ENCODE measurements around the gene DGCR8. TPM values are rescaled to one million over a fixed set of nuclear protein-coding genes. Genes with fewer than 3 reads are reported as not detected.

DGCR8 gene
- 10 to 100 TPM; 25.1 to 62.7 (median 36.1) TPM for total RNA-seq
- 10 to 100 TPM in 2 of 3 donors, 1 to 10 TPM in 1; 7.8 to 17.1 (median 14.3) TPM for polyA plus RNA-seq
- long read RNA-seq, donor 1, full-length matches to known transcripts, result 1 of 1 reads
- long read RNA-seq, donor 1, partial matches to known transcripts, result 0 of 1 reads
- long read RNA-seq, donor 1, other reads (novel, unspliced or antisense), result 0 of 1 reads
- long read RNA-seq, donor 2, partial matches to known transcripts, result 0 of 1 reads
- long read RNA-seq, donor 2, other reads (novel, unspliced or antisense), result 0 of 1 reads

DNA sequence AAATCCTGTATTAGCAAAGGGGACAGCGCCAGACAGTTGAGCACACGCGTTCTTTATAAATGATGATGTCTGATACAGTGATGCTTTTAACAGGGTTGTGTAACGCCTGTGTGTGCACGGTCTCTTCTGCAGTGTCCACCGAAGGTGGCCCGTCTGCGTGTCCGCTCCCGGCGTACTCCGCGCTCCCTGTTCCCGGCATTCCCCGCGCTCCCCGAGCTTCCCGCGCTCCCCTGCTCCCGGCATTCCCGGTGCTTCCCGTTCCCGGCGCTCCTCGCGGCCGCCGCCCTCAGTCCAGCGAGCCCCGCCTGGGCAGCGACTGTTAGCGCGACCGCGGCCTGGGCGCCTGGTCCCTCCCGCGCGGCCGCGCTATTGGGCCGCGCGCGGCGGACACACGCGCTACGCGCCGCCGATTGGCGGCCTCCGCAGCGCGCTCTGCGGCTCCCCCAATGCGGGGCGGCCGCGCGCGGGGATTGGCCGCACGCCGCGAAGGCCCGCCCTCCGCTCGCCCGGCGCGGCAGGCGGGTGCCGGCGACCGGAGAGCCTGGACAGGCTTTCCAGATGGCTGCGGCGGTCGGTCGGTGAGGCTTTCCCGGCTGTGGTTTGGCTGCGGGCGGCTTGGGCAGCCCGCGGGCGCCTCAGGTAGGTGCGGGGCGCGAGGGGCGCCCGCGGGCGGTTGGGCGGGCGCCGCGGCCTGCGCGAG is at the start of gene DGCR8:
Gene DGCR8 (plus strand): TSS at position 497 of the 700 bp plus-strand sequence. CDS start 5,723 bp downstream, outside the sequence.
- Histone ChIP-seq H3K36me3 (no peaks in the 10 kb centered on the region), H3K4me3 (peak within 1 kb of the TSS; percentile 67 to 94 (median 81)), H3K27me3 (replicated peaks in 1 of 7) (no peaks in the 10 kb centered on the region), H3K27ac (peak within 1 kb of the TSS; percentile 70 to 91 (median 88)), H3K4me1 (peaks cover 18 to 57% (median 50%) of the 10 kb centered on the region in 6 donors), H3K9me3 (no peaks in the 10 kb centered on the region)
- intact Hi-C loops (cut with DNase I; ENCODE audit: low total_unique reads), result no loop called here
- WGBS, 5 donors, result 0 to 1% (median 0%) methylated on average over 9 to 100 of the region's 100 CpGs
- peak; percentile 95 for DNase-seq
- TF ChIP-seq, protein P1, sequence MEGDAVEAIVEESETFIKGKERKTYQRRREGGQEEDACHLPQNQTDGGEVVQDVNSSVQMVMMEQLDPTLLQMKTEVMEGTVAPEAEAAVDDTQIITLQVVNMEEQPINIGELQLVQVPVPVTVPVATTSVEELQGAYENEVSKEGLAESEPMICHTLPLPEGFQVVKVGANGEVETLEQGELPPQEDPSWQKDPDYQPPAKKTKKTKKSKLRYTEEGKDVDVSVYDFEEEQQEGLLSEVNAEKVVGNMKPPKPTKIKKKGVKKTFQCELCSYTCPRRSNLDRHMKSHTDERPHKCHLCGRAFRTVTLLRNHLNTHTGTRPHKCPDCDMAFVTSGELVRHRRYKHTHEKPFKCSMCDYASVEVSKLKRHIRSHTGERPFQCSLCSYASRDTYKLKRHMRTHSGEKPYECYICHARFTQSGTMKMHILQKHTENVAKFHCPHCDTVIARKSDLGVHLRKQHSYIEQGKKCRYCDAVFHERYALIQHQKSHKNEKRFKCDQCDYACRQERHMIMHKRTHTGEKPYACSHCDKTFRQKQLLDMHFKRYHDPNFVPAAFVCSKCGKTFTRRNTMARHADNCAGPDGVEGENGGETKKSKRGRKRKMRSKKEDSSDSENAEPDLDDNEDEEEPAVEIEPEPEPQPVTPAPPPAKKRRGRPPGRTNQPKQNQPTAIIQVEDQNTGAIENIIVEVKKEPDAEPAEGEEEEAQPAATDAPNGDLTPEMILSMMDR (IDR thresholded peaks at IDR 0.05 in 8 of 11, conservative IDR thresholded peaks at IDR 0.05 in 3 of 11), result no peak
- TF ChIP-seq POLR2A (IDR thresholded peaks at IDR 0.05) (no peak), POLR2AphosphoS5 (IDR thresholded peaks at IDR 0.05) (peak; percentile 83 to 87 (median 87))

DNA sequence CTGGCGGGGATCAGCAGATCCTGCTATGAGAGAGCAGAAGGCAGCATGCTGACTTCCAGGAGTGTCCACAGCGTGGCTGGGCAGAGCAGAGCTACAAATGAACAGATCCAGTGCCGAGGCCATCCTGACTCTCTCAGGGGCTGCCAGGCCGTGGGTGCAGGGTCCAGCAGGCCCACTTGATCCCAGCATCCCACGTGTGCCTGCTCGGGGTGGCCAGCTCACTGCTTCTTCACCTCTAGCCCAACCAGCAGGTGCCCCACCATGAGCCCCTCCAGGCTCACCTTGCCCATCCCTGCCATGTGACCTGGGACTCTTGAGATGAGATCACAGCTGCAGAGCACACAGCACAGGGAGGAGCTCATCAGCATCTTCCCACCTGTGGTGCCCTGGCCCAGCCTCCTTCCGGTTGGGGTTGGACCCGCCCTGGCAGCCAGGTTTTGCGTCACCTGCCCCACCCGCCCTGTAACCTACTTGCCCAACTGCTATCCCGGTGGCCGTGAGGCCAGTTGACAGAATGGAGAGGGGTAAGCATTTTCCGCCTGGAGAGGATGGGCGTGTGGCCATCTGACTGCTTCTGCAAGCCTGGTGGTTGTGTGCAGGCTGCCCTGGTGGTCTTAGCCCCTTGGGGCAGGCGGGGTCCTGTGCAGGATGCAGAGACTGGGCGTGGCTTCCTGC is 48.2 kb upstream of the DGCR8 start:
- no peak for TF ChIP-seq POLR2A (IDR thresholded peaks at IDR 0.05)
- TF ChIP-seq, protein P1 (IDR thresholded peaks at IDR 0.05 in 8 of 11, conservative IDR thresholded peaks at IDR 0.05 in 3 of 11), result no peak
- TF ChIP-seq POLR2AphosphoS5 (IDR thresholded peaks at IDR 0.05), result peak in 2 of 3 donors; percentile 68 to 81
- intact Hi-C loops (cut with DNase I; ENCODE audit: low total_unique reads), result no loop called here
- DNase-seq, result no peak
- H3K27ac ChIP-seq, result peak overlapping the region in 7 of 8 donors; percentile 29 to 82 (median 76)
- no peak overlapping the region for H3K4me3 ChIP-seq
- H3K9me3 ChIP-seq, result peaks cover 0 to 8% (median 0%) of the 10 kb centered on the region in 8 donors
- H3K27me3 ChIP-seq (replicated peaks in 1 of 7), result no peaks in the 10 kb centered on the region
- WGBS, 5 donors, result 62 to 85% (median 68%) methylated on average over 9 to 16 of the region's 16 CpGs
- H3K4me1 ChIP-seq, result peaks cover 15 to 91% (median 78%) of the 10 kb centered on the region in 6 donors
- peaks cover 0 to 63% (median 2%) of the 10 kb centered on the region in 6 donors for H3K36me3 ChIP-seq

DNA sequence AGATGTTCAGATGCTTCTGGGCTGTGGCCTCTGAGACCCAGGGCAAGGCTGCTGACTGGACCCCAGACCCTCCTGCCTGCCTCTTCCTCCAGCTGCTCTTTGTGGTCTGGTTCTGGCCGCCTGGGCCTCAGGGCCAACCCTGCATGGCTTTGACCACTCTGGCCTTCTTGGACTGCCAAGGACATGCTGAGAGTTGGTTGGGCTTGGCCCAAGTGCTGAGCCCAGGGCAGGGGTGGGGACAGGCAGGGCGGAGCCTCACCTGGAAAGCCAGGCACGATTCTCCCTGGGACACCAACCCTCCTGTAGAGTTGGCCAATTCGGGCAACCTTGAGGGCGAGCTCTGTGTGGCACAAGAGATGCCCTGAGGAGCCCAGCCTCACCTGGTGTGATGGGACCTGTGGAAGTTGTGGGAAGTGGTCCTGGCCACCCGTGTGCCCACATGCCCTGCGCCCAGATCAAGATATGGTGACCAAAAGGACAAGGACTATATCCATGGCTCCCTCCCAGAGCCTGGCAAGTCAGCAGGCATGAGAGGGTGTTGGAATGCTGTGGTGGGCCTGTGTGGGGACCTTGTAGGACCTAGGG is 47.5 kb upstream of the DGCR8 start:
- H3K27ac ChIP-seq, result peak overlapping the region in 7 of 8 donors; percentile 29 to 82 (median 76)
- peaks cover 15 to 92% (median 78%) of the 10 kb centered on the region in 6 donors for H3K4me1 ChIP-seq
- TF ChIP-seq, protein P1 (IDR thresholded peaks at IDR 0.05 in 8 of 11, conservative IDR thresholded peaks at IDR 0.05 in 3 of 11), result no peak
- TF ChIP-seq POLR2AphosphoS5 (IDR thresholded peaks at IDR 0.05), result peak in 2 of 3 donors; percentile 2 to 38
- DNase-seq, result no peak
- intact Hi-C loops (cut with DNase I; ENCODE audit: low total_unique reads), result no loop called here
- H3K27me3 ChIP-seq (replicated peaks in 1 of 7), result no peaks in the 10 kb centered on the region
- 69 to 91% (median 78%) methylated on average over 5 to 7 of the region's 7 CpGs for WGBS, 5 donors
- peaks cover 0 to 8% (median 0%) of the 10 kb centered on the region in 8 donors for H3K9me3 ChIP-seq
- peaks cover 0 to 64% (median 7%) of the 10 kb centered on the region in 6 donors for H3K36me3 ChIP-seq
- H3K4me3 ChIP-seq, result no peak overlapping the region

Data from spleen (tissue), 13 donors.